ENCODE measurements around the gene DAZ1.
"Not testable (repeated sequence)": the region's sequence is repeated elsewhere in the genome, so short reads cannot be mapped to it uniquely, and the experiment has no call there.

Gene DAZ1, protein sequence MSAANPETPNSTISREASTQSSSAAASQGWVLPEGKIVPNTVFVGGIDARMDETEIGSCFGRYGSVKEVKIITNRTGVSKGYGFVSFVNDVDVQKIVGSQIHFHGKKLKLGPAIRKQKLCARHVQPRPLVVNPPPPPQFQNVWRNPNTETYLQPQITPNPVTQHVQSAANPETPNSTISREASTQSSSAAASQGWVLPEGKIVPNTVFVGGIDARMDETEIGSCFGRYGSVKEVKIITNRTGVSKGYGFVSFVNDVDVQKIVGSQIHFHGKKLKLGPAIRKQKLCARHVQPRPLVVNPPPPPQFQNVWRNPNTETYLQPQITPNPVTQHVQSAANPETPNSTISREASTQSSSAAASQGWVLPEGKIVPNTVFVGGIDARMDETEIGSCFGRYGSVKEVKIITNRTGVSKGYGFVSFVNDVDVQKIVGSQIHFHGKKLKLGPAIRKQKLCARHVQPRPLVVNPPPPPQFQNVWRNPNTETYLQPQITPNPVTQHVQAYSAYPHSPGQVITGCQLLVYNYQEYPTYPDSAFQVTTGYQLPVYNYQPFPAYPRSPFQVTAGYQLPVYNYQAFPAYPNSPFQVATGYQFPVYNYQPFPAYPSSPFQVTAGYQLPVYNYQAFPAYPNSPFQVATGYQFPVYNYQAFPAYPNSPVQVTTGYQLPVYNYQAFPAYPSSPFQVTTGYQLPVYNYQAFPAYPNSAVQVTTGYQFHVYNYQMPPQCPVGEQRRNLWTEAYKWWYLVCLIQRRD

DNA sequence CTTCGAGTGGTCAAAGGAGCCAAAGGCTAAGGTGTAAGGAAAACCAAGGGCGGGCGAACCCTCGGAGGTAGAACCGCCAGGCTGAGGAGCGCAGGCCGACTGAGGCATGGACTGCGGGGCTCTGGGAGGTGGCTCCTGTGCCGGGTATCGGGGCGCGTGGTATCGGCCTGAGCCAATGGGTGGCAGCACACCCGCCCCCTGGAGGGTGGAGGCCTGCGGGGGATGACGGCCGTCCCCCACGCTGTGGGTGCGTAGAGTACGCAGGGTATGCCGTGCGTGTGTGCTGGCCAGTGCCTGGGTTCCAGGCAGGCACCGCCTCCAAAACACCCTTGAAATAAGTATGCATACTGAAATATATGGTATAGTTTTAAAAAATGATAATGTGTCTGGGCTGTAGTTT is at the start of gene DAZ1:
DAZ1 (minus strand) TSS at position 101 of the 400 bp plus-strand sequence. CDS start 208 bp downstream, outside the sequence.
- DNase-seq, result not testable (repeated sequence)

DNA sequence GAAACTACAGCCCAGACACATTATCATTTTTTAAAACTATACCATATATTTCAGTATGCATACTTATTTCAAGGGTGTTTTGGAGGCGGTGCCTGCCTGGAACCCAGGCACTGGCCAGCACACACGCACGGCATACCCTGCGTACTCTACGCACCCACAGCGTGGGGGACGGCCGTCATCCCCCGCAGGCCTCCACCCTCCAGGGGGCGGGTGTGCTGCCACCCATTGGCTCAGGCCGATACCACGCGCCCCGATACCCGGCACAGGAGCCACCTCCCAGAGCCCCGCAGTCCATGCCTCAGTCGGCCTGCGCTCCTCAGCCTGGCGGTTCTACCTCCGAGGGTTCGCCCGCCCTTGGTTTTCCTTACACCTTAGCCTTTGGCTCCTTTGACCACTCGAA is 20.4 kb upstream of the DAZ1 start, which contains the start of gene DAZ2:
DAZ2 (plus strand) TSS at position 301 of the 400 bp plus-strand sequence. CDS start 208 bp downstream, outside the sequence.
- DNase-seq, result not testable (repeated sequence)

DNA sequence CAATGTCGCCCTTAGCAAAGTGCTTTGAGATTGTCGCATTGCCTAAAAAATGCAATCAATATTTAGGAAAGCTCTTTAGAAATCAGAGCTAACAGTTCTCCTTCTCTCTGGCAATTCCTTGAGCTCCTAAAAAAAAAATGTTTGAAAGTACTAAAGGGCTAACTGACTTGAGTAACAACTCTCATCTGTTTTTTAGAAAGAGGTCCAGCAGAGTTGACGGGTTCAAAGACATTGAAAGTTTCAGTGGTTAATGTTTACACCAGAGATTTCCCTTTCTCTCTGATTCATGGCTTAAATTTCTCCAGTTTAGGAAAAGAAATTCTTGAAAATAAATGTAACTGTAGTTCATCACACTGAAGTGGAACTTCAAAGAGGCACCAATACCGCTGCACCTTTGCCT is 11.9 kb upstream of the DAZ1 start:
- DNase-seq, result not testable (repeated sequence)

- not testable (repeated sequence) for DNase-seq
These were observed 11.1 kb upstream of the DAZ1 start for GRCh38 chrY:23209802-23210495.

GRCh38 chrY:23207455-23207854 is 8.6 kb upstream of the DAZ1 start:
- DNase-seq, result not testable (repeated sequence)

All from activated CD4-positive, CD25-positive, alpha-beta regulatory T cell (primary cell).